HG03108 (cell line): ENCODE measurements around the gene ZMYND12.
"Not testable (repeated sequence)": the region's sequence is repeated elsewhere in the genome, so short reads cannot be mapped to it uniquely, and the experiment has no call there.

Source experiments
- ATAC-seq: cut with Tn5 transposase; IDR thresholded peaks from one replicate; pipeline ENCODE4 v1.9.1; 2021; ENCODE audit warnings: moderate library complexity; ENCODE audit not compliant: unreplicated experiment

ZMYND12 gene, protein sequence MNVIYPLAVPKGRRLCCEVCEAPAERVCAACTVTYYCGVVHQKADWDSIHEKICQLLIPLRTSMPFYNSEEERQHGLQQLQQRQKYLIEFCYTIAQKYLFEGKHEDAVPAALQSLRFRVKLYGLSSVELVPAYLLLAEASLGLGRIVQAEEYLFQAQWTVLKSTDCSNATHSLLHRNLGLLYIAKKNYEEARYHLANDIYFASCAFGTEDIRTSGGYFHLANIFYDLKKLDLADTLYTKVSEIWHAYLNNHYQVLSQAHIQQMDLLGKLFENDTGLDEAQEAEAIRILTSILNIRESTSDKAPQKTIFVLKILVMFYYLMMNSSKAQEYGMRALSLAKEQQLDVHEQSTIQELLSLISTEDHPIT

DNA sequence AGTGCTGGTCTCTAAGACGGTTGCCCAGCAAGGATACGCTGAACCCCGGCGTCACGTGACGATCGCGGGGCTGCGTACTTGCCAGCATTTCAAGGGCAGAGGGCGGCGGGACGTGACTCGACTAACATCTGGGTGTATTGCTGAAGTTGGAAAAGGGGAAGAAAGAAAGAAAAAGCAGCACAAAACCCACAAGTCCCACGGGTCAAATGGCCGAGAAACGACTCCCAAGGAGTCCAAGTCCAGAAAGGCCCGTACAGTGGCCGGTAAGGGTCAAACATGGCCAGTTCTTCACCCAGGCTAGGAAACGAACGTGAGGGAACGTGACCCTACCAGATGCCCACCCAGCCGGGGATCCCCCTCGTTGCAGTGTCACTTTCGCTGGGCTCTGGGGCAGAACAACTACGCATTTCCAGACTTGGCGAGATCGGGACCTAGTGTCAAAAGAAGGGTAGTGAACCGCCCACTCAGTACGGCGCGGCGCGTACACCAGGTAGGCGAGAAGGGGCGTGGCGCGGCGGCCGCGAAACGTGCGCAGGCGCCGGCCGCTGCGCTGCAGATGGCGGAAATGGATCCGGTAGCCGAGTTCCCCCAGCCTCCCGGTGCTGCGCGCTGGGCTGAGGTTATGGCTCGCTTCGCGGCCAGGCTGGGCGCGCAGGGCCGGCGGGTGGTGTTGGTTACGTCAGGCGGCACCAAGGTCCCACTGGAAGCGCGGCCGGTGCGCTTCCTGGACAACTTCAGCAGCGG lies at the start of gene ZMYND12, which contains the start of gene PPCS:
Gene ZMYND12 (minus strand): TSS at position 13 of the 744 bp plus-strand sequence. CDS start 25 bp downstream, outside the sequence.
Gene PPCS (plus strand): TSS at position 534 of the 744 bp plus-strand sequence. CDS start 23 bp downstream, at position 557.
- peak; percentile 73 for ATAC-seq

DNA sequence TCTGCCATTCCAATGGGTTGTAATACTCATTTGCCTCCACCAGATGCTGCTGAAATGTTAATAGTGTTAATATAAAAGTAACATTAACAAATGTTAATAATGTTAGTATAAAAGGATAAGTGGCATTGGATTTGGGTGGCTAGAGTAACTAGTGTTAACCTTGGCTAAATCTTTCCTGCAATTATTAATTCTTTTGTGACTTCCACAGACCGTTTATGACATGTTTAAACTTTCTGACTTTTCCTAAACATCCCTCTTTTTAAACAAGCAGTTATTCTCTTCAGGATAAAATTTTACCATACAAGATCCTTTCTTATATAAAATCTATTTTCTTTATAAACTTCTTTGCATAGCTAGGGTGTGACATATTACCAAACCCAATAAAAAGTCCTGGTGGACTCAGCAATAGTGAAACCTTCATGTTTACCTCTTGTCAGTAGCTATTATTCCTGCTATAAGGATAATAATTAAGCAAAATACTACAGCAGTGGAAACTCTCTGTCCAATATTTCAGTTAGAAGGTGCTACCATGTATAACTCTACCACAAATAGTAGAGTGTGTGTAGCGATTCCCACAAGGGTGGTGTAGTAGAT lies 48.8 kb upstream of the ZMYND12 start:
- no peak for ATAC-seq

DNA sequence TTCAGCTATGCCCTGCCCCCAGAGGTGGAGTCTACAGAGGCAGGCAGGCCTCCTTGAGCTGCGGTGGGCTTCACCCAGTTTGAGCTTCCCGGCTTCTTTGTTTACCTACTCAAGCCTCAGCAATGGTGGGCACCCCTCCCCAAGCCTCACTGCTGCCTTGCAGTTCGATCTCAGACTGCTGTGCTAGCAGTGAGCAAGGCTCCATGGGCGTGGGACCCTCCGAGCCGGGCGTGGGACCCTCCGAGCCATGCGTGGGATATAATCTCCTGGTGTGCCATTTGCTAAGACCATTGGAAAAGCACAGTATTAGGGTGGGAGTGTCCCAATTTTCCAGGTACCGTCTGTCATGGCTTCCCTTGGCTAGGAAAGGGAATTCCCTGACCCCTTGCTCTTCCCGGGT lies 46.2 kb upstream of the ZMYND12 start:
- ATAC-seq = not testable (repeated sequence)

DNA sequence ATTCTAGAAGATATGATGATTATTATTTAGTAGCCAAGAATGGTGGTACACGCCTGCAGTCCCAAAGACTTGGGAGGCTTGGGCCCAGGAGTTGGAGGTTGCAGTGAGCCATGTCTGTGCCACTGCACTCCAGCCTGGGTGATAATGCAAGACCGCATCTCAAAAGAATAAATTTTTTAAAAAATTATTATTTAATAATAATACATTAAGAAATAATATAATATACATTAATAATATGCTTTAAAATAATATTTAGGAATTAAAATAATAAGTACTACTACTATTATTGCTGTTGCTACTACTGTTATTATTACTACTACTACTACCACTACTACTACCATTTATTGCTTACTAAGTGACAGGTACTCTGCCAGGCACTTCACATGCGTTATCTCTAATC lies 34.4 kb upstream of the ZMYND12 start:
- no peak for ATAC-seq

DNA sequence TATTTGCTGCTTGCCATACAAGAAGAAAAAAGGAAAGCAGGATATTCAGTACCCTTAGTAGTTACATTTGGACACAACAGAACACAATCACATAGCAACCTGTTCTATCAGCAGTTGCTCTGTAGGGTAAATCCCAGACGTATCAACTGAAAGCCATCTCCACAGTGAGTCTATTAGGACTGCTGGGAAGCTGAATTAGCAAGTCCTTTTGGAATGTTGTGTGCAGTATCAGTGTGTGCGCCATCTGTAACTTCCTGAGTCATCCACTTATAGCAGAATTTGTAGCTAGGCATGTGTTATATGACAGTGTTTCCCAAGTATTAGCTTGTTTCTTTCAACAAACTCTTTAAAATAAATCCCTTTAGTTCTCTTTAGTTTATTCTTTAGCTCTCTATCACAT lies 28.6 kb upstream of the ZMYND12 start:
- ATAC-seq = no peak

DNA sequence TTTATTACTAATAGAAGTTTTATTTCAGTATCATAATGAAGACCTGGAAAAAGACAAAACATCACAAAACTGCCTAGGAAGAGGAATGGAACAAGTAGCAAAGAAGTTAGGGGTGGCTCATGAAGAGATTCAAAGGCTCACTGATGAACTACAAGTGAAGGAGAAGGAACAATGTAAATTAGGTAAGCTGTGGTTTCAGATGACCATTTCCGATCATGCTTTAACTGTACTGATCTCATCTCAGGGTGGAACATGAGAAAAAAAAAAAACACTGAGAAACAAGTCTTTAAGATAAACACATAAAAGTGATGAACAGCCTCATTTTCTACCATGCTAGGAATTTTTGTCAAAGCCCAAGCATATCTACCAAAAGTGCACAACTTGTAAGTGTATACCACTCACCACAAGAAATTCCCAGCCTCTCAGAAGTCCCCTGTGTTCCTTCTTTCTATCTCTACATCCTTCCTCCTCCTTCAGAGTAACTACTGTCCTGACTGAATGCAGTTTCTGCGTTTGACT lies 26.9 kb upstream of the ZMYND12 start:
- ATAC-seq = no peak

DNA sequence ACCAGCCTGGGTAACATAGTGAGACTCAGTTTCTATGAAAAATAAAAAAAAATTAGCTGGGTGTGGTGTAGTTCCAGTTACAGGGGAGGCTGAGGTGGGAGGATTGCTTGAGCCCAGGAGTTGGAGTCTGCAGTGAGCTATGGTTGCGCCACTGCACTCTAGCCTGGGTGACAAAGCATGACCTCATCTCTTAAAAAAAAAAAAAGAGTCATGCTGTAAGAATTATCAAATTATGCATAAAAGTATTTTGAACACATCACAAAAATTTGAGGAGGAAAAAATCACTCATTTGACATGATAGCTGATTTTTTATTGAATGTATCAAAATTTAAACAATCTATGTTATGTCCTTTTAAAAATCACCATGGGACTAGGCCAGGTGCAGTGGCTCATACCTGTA lies 25.1 kb upstream of the ZMYND12 start:
- ATAC-seq = no peak

DNA sequence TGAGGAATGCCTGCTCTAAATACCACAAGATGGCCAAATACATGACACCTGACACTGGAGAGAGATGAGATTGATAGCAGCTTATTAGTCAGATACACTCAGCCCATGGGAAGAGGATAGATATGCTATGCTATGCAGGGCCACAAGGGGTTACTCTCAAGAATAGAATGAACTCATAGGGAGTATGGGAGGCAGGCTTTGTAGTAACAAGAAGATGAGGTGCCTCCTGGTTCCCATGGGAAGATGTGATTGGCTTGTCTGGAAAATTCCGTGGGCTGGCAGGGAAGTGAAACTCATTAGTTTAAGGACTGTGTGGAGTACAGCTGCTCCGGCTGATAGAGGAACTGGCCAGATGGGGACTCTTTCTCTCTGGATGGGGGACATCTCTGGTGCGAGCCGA lies 23.8 kb upstream of the ZMYND12 start:
- ATAC-seq = no peak

DNA sequence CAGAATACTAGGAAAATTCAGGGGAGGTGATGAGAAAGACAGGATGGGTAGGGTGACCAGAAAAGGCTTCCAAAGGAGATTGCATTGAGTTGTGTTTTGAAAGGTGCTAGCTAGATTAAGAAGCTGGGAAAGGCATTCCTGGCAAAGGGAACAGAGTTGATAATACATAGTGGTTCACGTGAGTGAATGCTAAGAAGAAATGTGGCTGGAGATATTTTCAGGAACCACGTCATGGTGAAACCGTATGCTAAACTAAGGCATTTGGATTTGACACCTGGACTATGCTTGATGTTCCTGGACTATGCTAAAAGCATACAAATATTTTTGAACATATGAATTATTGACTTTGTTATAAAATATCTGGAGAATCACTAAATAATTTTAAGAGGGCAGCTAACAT lies 22.0 kb upstream of the ZMYND12 start:
- ATAC-seq = no peak

DNA sequence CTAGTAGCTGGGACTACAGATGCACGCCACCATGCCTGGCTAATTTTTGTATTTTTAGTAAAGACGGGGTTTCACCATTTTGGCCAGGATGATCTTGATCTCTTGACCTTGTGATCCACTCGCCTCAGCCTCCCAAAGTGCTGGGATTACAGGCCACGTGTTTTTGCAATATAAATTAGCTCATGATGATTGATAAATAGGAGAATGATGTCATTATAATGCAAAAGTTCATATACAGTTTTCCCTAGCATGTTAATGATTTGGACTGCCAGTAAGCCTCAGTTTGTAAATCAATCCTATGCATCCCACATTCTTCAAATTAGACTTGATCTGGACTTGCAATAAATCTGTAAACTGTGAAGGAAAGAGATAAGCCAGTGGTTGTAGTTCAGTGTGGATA lies 21.5 kb upstream of the ZMYND12 start:
- ATAC-seq = not testable (repeated sequence)

DNA sequence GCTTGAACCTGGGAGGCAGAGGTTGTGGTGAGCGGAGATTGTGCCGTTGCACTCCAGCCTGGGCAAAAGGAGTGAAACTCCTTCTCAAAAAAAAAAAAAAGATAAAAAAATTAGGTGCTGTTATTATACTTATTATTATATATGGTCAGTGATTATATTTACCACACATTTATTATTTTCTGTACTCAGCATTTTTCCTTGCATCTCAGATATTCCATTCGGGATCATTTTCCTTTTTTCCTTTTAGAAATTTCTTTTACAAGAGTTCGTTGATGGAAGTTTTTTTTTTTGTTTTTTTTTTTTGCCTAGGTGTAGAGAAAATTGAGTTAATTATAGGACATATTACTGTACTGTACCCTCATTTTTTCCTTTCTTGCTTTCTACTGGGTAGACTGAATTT lies 20.8 kb upstream of the ZMYND12 start:
- no peak for ATAC-seq

DNA sequence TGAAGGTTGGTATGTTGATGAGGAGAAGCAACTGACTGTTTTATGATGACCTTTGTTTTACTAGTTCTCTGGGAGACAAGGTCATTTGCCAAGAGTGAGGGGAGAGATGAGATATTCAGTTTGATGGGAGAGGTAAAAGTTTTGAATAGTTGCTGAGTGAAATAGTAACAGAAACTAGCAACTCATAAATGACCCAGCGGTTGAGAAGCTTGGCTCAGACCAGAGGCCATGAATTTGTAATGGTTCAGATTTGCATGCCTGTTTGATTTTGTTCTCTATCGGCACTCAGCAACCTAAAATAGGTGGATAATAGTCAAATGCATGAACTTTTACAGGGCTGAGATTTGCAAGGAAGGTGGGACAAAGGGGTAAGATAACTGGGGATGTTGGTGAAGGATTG lies 13.9 kb upstream of the ZMYND12 start:
- ATAC-seq = no peak

DNA sequence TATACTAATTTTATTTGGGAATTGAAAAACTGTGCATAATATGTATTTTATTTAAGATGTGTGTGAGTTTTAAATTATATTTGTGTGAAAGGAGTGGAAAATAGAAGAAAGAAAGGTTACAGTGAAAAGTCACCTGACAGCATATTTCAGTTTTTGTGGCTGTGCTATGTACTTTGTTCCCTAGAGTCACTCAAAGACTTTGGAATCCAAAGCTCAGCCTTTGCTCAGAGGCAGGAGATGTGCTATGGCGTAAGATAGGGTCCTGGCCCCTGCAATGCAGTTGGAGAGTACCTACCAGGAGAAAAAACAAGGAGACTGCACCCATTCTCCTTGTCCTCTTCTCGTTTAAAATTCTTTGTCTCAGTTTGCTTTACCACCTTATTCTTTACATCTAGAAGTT lies 10.2 kb upstream of the ZMYND12 start:
- no peak for ATAC-seq

DNA sequence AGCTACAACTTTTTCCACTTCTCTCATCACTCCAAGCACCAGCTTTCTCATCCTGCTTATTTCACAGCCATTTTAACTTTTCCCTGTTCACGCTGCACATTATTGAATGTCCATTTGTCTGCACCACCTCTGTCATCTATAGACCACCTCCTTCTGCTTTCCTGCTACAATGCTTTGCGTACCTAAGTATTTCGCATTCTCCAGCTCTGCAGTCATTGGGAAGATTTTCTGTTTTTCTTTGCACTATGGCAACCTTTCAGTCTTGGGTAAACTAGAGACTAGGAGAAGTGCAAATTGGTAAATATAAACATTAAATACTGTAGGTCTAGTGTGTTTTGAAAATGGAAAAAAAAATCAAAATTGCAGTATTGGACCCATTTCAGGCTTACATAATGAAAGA lies 8.1 kb upstream of the ZMYND12 start:
- ATAC-seq = no peak

DNA sequence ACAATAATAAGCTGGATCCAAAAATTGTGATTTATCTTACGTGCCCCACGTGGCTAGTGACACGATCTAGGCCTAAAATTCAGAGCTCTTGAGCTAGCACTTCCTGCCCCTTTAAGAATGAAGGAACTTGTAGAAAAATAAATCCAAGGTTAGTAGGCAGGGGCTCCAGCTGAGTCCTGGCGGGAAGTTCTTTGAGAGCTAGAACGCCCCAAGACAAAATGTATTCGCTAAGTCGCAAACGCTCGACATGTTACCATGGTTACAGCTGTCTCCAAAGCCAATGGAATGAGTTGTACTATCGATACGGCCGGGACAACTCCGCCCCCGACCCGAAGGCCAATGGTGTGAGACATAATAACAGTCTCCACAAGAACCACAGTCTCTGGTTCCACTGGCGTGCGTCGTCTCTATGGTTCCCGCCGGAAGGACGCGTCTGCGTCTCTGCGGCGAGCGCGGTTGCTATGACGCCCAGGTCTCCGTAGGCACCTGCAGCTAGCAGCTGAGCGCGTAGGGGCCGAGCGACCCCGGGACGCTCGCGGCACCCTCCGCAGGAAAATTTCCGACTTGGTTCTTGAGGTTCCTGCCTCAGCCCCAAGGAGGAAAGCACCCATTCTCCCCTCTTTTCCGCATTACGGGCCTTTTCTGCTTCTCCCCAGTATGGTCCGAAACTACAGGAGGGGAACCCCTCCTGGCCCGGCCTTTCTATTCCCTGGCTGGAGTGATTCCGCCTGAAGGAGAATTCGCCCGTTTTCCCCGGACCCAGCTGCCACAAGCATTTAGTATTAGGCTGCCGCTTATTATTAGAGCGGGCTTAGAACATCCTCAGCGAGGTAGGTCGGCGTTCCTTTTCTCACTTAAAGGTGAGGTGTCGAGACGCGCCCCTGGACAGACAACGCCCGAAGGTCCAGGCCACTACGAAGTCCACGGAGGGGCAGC lies 7.3 kb upstream of the ZMYND12 start, which contains the start of gene CCDC30:
Gene CCDC30 (plus strand): TSS at position 459 of the 936 bp plus-strand sequence. CDS start 17,266 bp downstream, outside the sequence.
- peak; percentile 99 for ATAC-seq

DNA sequence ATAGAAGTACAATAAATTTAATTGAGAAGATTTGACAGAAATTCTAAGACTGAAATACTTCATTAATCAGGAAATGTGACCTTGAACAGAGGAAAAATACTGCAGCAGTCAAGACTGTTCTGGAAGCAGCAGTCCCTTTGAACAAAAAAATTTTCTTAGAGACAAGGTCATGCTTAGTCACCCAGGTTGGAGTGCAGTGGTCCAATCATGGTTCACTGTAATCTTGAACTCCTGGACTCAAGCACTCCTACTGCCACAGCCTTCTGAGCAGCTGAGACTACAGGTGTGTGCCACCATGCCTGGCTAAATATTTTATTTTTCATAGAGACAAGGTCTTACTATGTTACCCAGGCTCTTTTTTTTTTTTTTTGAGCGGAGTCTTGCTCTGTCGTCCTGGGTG lies 5.4 kb upstream of the ZMYND12 start:
- ATAC-seq = no peak

DNA sequence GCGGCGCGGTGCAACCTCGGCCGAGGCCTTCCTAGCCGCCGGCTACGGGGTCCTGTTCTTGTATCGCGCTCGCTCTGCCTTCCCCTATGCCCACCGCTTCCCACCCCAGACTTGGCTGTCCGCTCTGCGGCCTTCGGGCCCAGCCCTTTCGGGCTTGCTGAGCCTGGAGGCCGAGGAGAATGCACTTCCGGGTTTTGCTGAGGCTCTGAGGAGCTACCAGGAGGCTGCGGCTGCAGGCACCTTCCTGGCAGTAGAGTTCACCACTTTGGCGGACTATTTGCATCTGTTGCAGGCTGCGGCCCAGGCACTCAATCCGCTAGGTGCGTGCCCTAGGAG lies 900 bp upstream of the ZMYND12 start:
- ATAC-seq = peak; percentile 42

DNA sequence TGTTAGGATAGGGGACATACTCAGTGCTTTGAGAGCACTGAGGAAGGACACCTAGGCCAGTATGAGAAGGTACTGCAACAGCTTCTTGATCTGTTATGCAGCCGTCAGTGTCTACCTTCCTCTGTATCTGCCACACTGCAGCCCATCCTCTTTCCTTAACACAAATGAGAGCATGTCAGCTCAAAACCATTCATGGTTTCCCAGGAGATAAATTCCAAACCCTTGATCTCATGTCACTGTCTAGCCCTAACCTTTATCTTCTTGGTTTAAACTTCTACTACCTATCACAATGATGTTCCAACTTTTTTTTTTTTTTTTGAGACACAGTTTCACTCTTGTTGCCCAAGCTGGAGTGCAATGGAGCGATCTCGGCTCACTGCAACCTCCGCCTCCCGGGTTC lies 1.4 kb downstream of the ZMYND12 start:
- ATAC-seq = no peak

DNA sequence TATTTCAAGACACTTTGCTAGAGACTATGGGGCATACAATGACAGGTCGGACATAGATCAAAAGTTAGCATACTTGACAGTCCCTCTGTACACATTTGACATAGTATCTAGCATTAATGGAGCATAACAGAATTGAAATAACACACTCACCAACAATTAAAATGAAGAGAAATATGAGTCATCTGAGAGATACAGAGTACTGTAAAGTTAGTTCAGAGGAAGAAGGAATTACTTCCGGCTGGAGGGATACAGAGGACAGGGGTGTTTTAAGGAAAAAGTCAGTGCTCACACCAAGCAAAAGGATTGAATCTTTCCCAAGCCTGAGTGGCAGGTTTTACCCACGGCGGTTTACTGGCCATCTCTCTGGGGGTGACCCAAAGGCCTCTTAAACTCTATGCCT lies 2.4 kb downstream of the ZMYND12 start:
- ATAC-seq = no peak

DNA sequence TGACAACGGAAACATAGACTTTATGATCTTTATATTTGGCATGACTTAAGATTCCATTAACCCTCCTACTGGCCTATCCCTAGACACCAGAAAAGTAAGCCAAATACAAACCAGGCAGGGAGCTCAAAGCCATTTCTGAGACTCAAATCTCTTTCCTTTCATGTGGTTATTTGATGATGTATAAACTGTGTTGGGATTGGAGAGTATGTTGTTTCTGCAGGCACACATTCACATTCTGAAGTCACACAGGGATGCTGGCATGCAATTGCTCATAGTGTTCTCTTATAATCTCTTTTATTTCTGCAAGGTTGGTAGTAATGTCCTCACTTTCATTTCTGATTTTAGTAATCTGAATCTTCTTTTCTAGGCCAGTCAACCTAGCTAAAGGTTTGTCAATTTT lies 5.8 kb downstream of the ZMYND12 start:
- ATAC-seq = no peak

DNA sequence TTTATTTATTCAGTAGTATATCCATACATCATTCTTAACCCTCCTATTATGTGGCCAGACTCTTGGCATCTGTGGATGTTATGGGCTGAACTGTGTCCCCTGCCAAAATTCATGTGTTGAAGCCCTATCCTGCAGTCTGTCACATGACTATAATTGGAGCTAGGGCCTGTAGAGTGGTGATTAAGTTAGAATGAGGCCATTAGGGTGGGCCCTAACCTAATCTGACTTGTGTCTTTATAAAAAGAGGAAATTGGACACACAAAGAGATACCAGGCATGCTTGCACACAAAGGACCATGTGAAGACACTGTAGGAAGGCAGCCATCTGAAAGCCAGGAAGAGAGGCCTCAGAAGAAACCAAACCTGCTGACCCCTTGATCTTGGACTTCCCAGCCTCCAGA lies 6.6 kb downstream of the ZMYND12 start:
- ATAC-seq = no peak
